T-cell (primary cell): Measurements from ENCODE around the gene EVX1. TPM values are rescaled to one million over a fixed set of nuclear protein-coding genes. Genes with fewer than 3 reads are reported as not detected.

ENCODE experiments used
- ATAC-seq, 4 experiments: fragments of 200-7000 bp in 3 of 4; fragments of 150-1000 bp in 1 of 4; cut with Tn5 transposase; replicated peaks in 1 of 4; 1 replicate in 3 of 4; 2 replicates in 1 of 4; pipeline ENCODE4 v1.10.0; 2021; ENCODE audit warnings: moderate library complexity in 3 of 4, mild to moderate bottlenecking in 2 of 4, moderate number of reproducible peaks in 1 of 4
- CTCF ChIA-PET, 2 donors: fragments of 300-600 bp; sonication (Branson Sonifier 250); formaldehyde crosslinking; loops; one replicate each; lab custom pipeline; 2022; ENCODE audit warnings: antibody characterized with exemption in 2 of 2; lab: Charles Lee
- POLR2A ChIA-PET, 2 donors: fragments of 300-600 bp; sonication (Branson Sonifier 250); formaldehyde crosslinking; loops; one replicate each; lab custom pipeline; 2022; ENCODE audit warnings: antibody characterized with exemption in 2 of 2; lab: Charles Lee
- DNase-seq, 35 experiments: peaks; one replicate each; pipeline versions ENCODE4 v3.0.0 to v3.0.0-alpha.2; 2013 to 2023
- H3K27ac ChIP-seq: one replicate; pipeline ENCODE4 v1.5.1; 2013; ENCODE audit warnings: low read length
- H3K27me3 ChIP-seq, 2 experiments: replicated peaks in 1 of 2; 1 replicate in 1 of 2; 2 replicates in 1 of 2; pipeline versions ENCODE4 v1.6.1 to v1.7.0; 2013; ENCODE audit warnings: low read length in 1 of 2, mixed read lengths in 1 of 2; ENCODE audit not compliant: control insufficient read depth in 2 of 2, insufficient read depth in 2 of 2; ENCODE audit errors: extremely low read depth in 1 of 2
- H3K36me3 ChIP-seq, 2 donors: 1 replicate in 1 of 2; 2 replicates in 1 of 2; pipeline versions ENCODE4 v1.6.1 to v1.7.0; 2013; ENCODE audit warnings: low read length in 1 of 2; ENCODE audit not compliant: control insufficient read depth in 2 of 2, insufficient read depth in 1 of 2; ENCODE audit errors: extremely low read depth in 1 of 2
- H3K4me1 ChIP-seq, 2 experiments: 1 replicate in 1 of 2; 2 replicates in 1 of 2; pipeline versions ENCODE4 v1.6.1 to v1.7.0; 2013; ENCODE audit warnings: low read length in 2 of 2, mixed read lengths in 1 of 2; ENCODE audit not compliant: insufficient read depth in 2 of 2, control insufficient read depth in 1 of 2; ENCODE audit errors: extremely low read depth in 1 of 2
- H3K4me3 ChIP-seq, 2 donors: 1 replicate in 1 of 2; 2 replicates in 1 of 2; pipeline versions ENCODE4 v1.5.1 to v1.7.0; 2013; ENCODE audit warnings: mild to moderate bottlenecking in 2 of 2, low read length in 1 of 2, moderate library complexity in 1 of 2; ENCODE audit not compliant: control insufficient read depth in 1 of 2; ENCODE audit errors: extremely low read depth in 1 of 2
- H3K9me3 ChIP-seq: 2 replicates; pipeline ENCODE4 v1.7.0; 2013
- H3K27ac Mint-ChIP-seq, 2 donors: one replicate each; pipeline ENCODE4 v1.8.0; 2020 to 2021; ENCODE audit warnings: mild to moderate bottlenecking in 2 of 2, mixed read lengths in 2 of 2
- H3K27me3 Mint-ChIP-seq, 2 donors: one replicate each; pipeline ENCODE4 v1.8.0; 2021 to 2022; ENCODE audit warnings: mixed read lengths in 2 of 2
- H3K36me3 Mint-ChIP-seq: one replicate; pipeline ENCODE4 v1.8.0; 2021; ENCODE audit warnings: mixed read lengths
- H3K4me1 Mint-ChIP-seq, 3 donors: one replicate each; pipeline ENCODE4 v1.8.0; 2020 to 2022; ENCODE audit warnings: mixed read lengths in 3 of 3, mild to moderate bottlenecking in 1 of 3
- H3K4me3 Mint-ChIP-seq, 3 donors: one replicate each; pipeline ENCODE4 v1.8.0; 2020 to 2022; ENCODE audit warnings: mild to moderate bottlenecking in 3 of 3, mixed read lengths in 3 of 3, moderate library complexity in 3 of 3
- H3K9me3 Mint-ChIP-seq, 3 donors: one replicate each; pipeline ENCODE4 v1.8.0; 2020 to 2022; ENCODE audit warnings: mixed read lengths in 3 of 3
- WGBS: methylation state at CpG from one replicate; pipeline ENCODE4 v1.1.5; 2013; ENCODE audit warnings: missing lambda C conversion rate; ENCODE audit not compliant: insufficient coverage; 5-methylcytosine and 5-hydroxymethylcytosine counted together
- total RNA-seq, 35 experiments: library from RNA in 6 of 35; stranded (reverse) in 6 of 35; fragments of 120-200 nt in 1 of 35; gene quantifications; one replicate each; pipeline versions ENCODE4 v1.2.1 to v1.2.4 and lab custom pipeline; 2013 to 2026

EVX1 gene
- total RNA-seq, 5 donors from 2014 or later (not counting 1 experiment from before 2014, with no cell fraction given) = 0.16 TPM; not detected in 4

DNA sequence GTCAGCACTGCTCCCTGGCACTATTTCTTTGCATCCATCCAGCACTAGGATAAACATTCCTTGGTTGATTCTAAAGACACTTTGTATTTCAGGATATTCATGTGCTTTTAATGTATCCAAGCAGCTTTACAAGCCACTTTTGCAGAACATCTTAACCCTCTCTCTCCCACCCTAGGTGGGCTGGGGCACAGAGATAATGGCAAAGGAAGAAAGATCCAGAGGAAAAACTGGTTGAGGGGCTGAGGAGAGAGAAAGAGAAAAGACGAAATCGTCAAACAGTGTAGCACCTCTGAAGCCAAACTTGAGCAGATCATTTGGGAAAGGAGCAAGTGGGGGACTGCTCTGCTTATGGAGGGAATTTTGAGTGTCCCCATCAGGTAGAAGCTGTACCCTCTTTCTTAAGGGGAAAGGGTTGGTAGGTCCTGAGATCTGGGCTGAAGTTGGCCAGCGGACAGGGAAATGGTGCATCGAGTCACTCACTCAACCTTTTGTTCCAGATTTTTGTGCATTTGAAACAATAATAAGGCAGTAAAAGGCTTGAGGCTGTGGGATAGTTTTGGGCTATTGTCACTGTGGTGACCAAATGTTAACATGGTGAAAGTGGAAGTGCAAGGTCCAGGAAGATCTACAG, 38.5 kb upstream of the EVX1 start:
- H3K9me3 Mint-ChIP-seq = no peaks in the 10 kb centered on the region
- Histone ChIP-seq H3K27ac (no peak overlapping the region), H3K9me3 (no peaks in the 10 kb centered on the region), H3K4me1 (peaks cover 6 to 44% of the 10 kb centered on the region in 2 experiments), H3K36me3 (no peaks in the 10 kb centered on the region), H3K27me3 (peaks cover 37 to 80% of the 10 kb centered on the region in 2 experiments), H3K4me3 (no peak overlapping the region)
- ChIA-PET POLR2A (no interaction called here), CTCF (no interaction called here)
- peak overlapping the region in 1 of 3 donors; percentile 6 for H3K4me3 Mint-ChIP-seq
- 19% methylated on average over 4 of the region's 4 CpGs for WGBS
- ATAC-seq = no peak
- H3K27me3 Mint-ChIP-seq = peaks cover 83 to 86% of the 10 kb centered on the region in 2 donors
- no peak for DNase-seq
- peaks cover 42 to 46% (median 43%) of the 10 kb centered on the region in 3 donors for H3K4me1 Mint-ChIP-seq
- H3K36me3 Mint-ChIP-seq = no peaks in the 10 kb centered on the region
- H3K27ac Mint-ChIP-seq = no peak overlapping the region

DNA sequence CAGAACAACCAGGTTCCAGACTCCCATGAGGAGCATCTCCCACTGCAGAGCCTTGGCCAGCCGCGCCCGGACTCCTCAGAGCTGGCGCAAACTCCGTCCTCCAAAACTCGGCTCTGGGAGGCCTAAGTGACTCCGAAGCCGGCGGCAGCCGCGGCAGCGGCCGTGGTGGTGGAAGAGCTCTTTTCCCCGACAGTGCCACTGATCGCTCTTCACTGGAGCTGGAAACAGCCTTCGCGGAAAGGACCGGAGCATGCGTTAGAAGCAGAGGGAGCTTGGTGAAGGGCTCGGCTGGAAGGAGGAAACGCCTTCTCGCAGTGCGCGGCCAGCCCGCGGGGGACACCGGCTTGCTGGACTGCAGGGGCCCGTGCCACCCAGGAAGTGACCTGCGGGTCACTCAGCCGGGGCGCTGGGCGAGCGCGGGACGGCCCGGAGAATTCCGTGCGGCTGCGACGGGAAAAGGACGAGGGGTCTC, 37.7 kb upstream of the EVX1 start:
- peaks cover 39 to 45% (median 40%) of the 10 kb centered on the region in 3 donors for H3K4me1 Mint-ChIP-seq
- no peaks in the 10 kb centered on the region for H3K9me3 Mint-ChIP-seq
- peak overlapping the region in 1 of 3 donors; percentile 57 for H3K4me3 Mint-ChIP-seq
- peaks cover 37 to 84% of the 10 kb centered on the region in 2 experiments for H3K27me3 ChIP-seq
- peak overlapping the region in 1 of 2 donors; percentile 1 for H3K4me3 ChIP-seq
- WGBS = 9% methylated on average over 41 of the region's 41 CpGs
- no peaks in the 10 kb centered on the region for H3K9me3 ChIP-seq
- H3K27me3 Mint-ChIP-seq = peaks cover 85 to 91% of the 10 kb centered on the region in 2 donors
- DNase-seq (no peak), ATAC-seq (no peak)
- H3K36me3 ChIP-seq = no peaks in the 10 kb centered on the region
- CTCF ChIA-PET = interaction anchor here in 1 of 2 donors (0.5 kb wide), 1 partner anchor 58 kb away, joined by 3 read pairs; no protein-coding TSS in a partner anchor
- no peak overlapping the region for H3K27ac Mint-ChIP-seq
- H3K36me3 Mint-ChIP-seq = no peaks in the 10 kb centered on the region
- no peak overlapping the region for H3K27ac ChIP-seq
- POLR2A ChIA-PET = no interaction called here
- peaks cover 6 to 40% of the 10 kb centered on the region in 2 experiments for H3K4me1 ChIP-seq

DNA sequence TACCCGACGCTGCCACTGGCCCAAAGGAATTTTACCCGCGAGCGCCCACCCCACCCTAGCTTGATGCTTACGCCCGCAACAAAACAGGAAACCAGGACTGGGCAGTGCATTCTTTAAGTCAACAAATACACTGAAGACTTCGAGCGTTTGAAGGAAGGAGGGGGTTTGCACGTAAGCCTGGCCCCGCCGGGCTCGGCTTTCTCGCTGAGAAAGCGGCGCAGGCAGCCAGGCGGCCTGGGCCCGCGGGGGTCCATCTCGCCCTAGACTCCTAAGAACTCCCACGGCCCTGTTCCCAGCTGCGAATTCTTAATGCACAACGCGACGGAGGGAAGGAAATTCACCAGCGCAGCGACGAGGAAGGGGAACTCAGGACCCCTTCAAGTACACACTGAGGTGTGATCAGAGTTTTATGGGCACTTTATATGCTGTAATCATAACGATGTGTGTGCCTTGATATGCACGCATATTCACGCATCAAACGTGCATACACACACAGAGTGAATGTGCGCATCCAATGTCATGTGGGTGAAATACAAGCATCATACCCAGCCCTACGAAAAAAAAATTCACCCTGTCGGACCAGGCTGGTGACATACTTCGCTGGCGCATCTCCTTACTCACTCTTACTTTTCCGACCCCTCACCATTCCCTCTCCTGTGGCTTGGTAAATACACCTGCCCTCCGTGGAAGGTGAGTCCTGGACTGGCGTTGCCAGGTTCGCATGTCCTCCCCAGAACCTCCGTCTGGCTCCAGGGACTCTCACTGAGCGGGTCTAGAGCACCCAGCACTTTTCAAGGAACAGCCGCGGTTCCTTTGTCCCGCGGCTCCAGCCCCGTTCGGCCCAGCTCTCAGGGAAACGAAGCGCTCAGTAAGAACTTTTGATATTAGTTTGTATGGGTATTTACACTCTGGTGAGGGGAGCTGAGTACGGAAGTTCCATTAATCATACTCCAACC, 37.0 kb upstream of the EVX1 start:
- H3K27me3 Mint-ChIP-seq = peaks cover 87 to 94% of the 10 kb centered on the region in 2 donors
- Histone ChIP-seq H3K27ac (no peak overlapping the region), H3K27me3 (peaks cover 36 to 85% of the 10 kb centered on the region in 2 experiments), H3K4me3 (peak overlapping the region in 1 of 2 donors; percentile 1), H3K36me3 (no peaks in the 10 kb centered on the region), H3K9me3 (no peaks in the 10 kb centered on the region), H3K4me1 (peaks cover 6 to 39% of the 10 kb centered on the region in 2 experiments)
- peaks cover 40 to 46% (median 41%) of the 10 kb centered on the region in 3 donors for H3K4me1 Mint-ChIP-seq
- H3K9me3 Mint-ChIP-seq = no peaks in the 10 kb centered on the region
- ATAC-seq (no peak), DNase-seq (no peak)
- WGBS = 5% methylated on average over 33 of the region's 52 CpGs
- POLR2A ChIA-PET = no interaction called here
- CTCF ChIA-PET = interaction anchor here in 1 of 2 donors (0.5 kb wide), 1 partner anchor 59 kb away, joined by 3 read pairs; no protein-coding TSS in a partner anchor
- peak overlapping the region in 1 of 2 donors; percentile 17 for H3K27ac Mint-ChIP-seq
- H3K36me3 Mint-ChIP-seq = no peaks in the 10 kb centered on the region
- peak overlapping the region in 1 of 3 donors; percentile 57 for H3K4me3 Mint-ChIP-seq

DNA sequence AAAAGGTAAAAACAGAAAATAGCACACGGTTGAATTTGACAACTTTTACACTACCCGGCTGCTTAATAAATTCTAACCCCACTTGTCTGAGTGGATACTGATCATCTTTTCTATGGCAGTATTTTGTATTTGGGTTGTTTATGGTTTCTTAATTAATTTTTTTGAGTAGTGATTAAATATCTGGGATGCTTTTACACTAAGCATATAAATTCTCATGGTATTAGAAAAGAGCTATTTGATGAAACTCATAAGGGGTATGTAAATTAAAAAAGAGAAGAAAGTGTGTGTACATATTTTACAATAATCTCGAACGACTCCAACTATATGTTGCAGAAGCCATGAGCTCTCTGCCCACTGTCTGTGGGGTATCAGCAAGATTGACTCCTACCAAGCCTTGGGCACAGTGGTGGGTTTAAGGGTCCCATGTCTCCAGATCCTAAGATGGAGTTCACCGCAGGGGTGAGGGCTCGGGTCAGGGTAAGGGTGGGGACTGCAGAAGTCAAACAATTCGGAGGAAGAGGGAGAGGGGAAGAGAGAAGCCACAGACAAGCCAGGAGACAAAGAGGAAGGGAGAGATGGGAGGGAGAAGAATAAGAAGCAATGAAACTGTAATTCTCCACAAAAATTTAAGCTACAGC, 35.1 kb upstream of the EVX1 start:
- Mint-ChIP-seq H3K27ac (no peak overlapping the region), H3K27me3 (peaks cover 87 to 93% of the 10 kb centered on the region in 2 donors), H3K36me3 (no peaks in the 10 kb centered on the region), H3K4me3 (no peak overlapping the region), H3K9me3 (no peaks in the 10 kb centered on the region), H3K4me1 (peaks cover 27 to 31% (median 31%) of the 10 kb centered on the region in 3 donors)
- ChIA-PET POLR2A (no interaction called here), CTCF (interaction anchor here in 1 of 2 donors (0.5 to 0.6 kb wide), 2 partner anchors 122 to 286 kb away, joined by 3 read pairs; no protein-coding TSS in a partner anchor)
- Histone ChIP-seq H3K36me3 (no peaks in the 10 kb centered on the region), H3K27ac (no peak overlapping the region), H3K4me1 (peaks cover 2 to 24% of the 10 kb centered on the region in 2 experiments), H3K9me3 (no peaks in the 10 kb centered on the region), H3K4me3 (no peak overlapping the region), H3K27me3 (peaks cover 41 to 79% of the 10 kb centered on the region in 2 experiments)
- no peak for DNase-seq
- no CpG with 5 or more reads among the region's 7 CpGs for WGBS
- ATAC-seq = no peak

DNA sequence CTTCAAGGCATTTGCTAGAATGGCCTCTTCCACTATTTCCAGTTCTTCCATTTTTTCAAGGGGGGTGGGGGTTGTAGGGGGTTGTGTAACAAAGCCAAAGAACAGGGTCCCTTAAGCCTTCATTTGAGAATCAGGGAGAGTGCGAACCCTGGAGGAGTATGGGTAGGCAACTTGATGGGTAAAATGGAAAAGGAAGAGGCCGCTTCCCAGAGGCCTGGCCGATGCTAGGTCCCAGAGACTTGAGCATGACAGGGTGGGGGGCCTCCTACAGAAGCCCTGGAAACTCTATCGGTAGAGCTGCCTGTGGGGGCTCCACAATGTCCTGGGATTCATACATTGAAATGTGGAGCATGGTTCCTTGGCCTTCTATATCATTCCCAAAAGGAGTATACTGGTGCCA, 33.6 kb upstream of the EVX1 start:
- H3K9me3 ChIP-seq = no peaks in the 10 kb centered on the region
- POLR2A ChIA-PET = interaction anchor here in 1 of 2 donors (0.8 kb wide), 1 partner anchor 491 kb away, joined by 15 read pairs; no protein-coding TSS in a partner anchor
- DNase-seq (no peak), ATAC-seq (no peak)
- H3K4me1 Mint-ChIP-seq = peaks cover 27 to 33% (median 27%) of the 10 kb centered on the region in 3 donors
- no peak overlapping the region for H3K27ac ChIP-seq
- no peak overlapping the region for H3K27ac Mint-ChIP-seq
- peaks cover 2 to 33% of the 10 kb centered on the region in 2 experiments for H3K4me1 ChIP-seq
- H3K36me3 Mint-ChIP-seq = no peaks in the 10 kb centered on the region
- peaks cover 87 to 92% of the 10 kb centered on the region in 2 donors for H3K27me3 Mint-ChIP-seq
- H3K9me3 Mint-ChIP-seq = no peaks in the 10 kb centered on the region
- H3K27me3 ChIP-seq = peaks cover 33 to 81% of the 10 kb centered on the region in 2 experiments
- no peak overlapping the region for H3K4me3 ChIP-seq
- 90% methylated on average over 2 of the region's 4 CpGs for WGBS
- CTCF ChIA-PET = interaction anchor here (0.6 to 1.4 kb wide), 7 partner anchors 9 to 812 kb away, joined by 3 to 6 read pairs (median 4); partner anchors contain the start of gene HOXA13 (in 1 of the 2)
- H3K4me3 Mint-ChIP-seq = no peak overlapping the region
- no peaks in the 10 kb centered on the region for H3K36me3 ChIP-seq
